ENCODE measurements around the gene CLEC4M.

DNA sequence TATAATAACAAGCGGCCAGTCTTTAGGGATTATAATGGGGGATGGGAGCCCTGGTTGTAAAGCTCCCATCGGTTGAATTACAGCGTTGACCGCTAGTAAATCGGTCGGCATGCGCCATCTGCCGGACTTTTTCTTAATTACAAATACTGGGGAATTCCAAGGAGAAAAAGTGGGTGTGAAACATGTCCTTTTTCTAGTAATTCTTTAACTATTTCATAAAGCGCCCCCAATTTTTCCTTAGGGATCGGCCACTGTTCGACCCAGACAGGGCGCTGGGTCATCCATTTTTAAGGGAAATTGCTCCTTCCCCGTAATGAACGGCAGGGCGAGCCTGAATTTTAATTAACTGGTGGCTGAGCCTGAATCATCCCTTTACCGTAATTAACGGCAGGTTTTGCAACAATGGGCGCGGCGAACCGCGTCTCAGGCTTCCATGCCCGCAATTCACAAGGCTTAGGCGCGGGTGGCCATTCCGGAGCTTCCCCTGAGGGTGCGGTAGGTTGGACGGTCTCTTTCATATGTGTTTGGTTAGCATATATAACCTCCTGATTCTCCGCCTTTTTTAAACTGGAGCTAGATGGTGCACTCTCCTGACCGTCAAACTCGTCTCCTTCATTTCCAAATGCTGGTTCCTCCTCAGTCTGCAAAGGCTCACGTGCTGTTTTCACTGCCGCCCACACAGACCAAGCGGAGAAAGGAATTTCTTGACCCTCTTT is 36.8 kb downstream of the CLEC4M start:
- TF ChIP-seq, protein P1, sequence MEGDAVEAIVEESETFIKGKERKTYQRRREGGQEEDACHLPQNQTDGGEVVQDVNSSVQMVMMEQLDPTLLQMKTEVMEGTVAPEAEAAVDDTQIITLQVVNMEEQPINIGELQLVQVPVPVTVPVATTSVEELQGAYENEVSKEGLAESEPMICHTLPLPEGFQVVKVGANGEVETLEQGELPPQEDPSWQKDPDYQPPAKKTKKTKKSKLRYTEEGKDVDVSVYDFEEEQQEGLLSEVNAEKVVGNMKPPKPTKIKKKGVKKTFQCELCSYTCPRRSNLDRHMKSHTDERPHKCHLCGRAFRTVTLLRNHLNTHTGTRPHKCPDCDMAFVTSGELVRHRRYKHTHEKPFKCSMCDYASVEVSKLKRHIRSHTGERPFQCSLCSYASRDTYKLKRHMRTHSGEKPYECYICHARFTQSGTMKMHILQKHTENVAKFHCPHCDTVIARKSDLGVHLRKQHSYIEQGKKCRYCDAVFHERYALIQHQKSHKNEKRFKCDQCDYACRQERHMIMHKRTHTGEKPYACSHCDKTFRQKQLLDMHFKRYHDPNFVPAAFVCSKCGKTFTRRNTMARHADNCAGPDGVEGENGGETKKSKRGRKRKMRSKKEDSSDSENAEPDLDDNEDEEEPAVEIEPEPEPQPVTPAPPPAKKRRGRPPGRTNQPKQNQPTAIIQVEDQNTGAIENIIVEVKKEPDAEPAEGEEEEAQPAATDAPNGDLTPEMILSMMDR (conservative IDR thresholded peaks at IDR 0.05; ENCODE audit: low read length) = peak; percentile 85
- TF ChIP-seq EZH2phosphoT487 (IDR thresholded peaks at IDR 0.05; ENCODE audit: borderline replicate concordance, low read depth, low read length) = no peak

All from OCI-LY7 (cell line).